Body of pancreas (tissue), 4 donors: ENCODE measurements around the gene SYNGR2. TPM values are rescaled to one million over a fixed set of nuclear protein-coding genes. Genes with fewer than 3 reads are reported as not detected.
A peak's percentile ranks its signal among the peaks of the same experiment; 100 is the strongest.

Experiments used
- ATAC-seq: fragments of 150-250 bp; one replicate; pipeline ENCODE4 v1.9.1; 2016
- DNase-seq, 4 donors: peaks; one replicate each; pipeline ENCODE4 v3.0.0-alpha.2; 2019
- H3K27ac ChIP-seq, 4 donors: fragments of 200-600 bp; sonication (generic); 1 replicate in 3 of 4; 2 replicates in 1 of 4; pipeline versions ENCODE4 v1.5.1 to v1.6.1; 2016 to 2019; ENCODE audit warnings: mild to moderate bottlenecking in 1 of 4, mixed read lengths in 1 of 4, moderate library complexity in 1 of 4
- H3K27me3 ChIP-seq, 2 donors: fragments of 200-600 bp; sonication (generic); one replicate each; pipeline ENCODE4 v1.6.0; 2016; ENCODE audit warnings: mild to moderate bottlenecking in 1 of 2
- H3K36me3 ChIP-seq, 2 donors: fragments of 200-600 bp; sonication (generic); replicated peaks in 1 of 2; 2 replicates each; pipeline ENCODE4 v1.5.1; 2016; ENCODE audit warnings: low read depth in 2 of 2; ENCODE audit not compliant: insufficient read depth in 1 of 2
- H3K4me1 ChIP-seq: fragments of 200-600 bp; sonication (generic); one replicate; pipeline ENCODE4 v1.6.0; 2016
- H3K4me3 ChIP-seq, 2 donors: fragments of 200-600 bp; sonication (generic); 1 replicate in 1 of 2; 2 replicates in 1 of 2; pipeline ENCODE4 v1.5.1; 2016 to 2019
- H3K9me3 ChIP-seq, 3 donors: fragments of 200-600 bp; sonication (generic); 1 replicate in 2 of 3; 2 replicates in 1 of 3; pipeline ENCODE4 v1.5.1; 2016
- CTCF ChIP-seq, 7 experiments: fragments of 450-650 bp in 4 of 7; fragments of 200-600 bp in 3 of 7; sonication (generic) in 3 of 7; IDR thresholded peaks; one replicate each; pipeline ENCODE4 v1.5.1; 2016 to 2019; ENCODE audit warnings: antibody characterized with exemption in 7 of 7
- POLR2A ChIP-seq, 3 donors: fragments of 450-650 bp; IDR thresholded peaks; one replicate each; pipeline ENCODE4 v1.6.1; 2016; ENCODE audit warnings: antibody characterized with exemption in 3 of 3, mild to moderate bottlenecking in 2 of 3
- WGBS, 2 donors: methylation state at CpG; one replicate each; pipeline ENCODE4 v1.1.5; 2017; 5-methylcytosine and 5-hydroxymethylcytosine counted together
- intact Hi-C: fragments of 100-400 bp; cut with DNase I; formaldehyde crosslinking; loops from one replicate; pipeline ENCODE4 v1.15.1; 2023
- total RNA-seq, 2 donors: library from RNA; depleted of rRNA; stranded (reverse); fragments of >200 nt; gene quantifications; one replicate each; pipeline ENCODE4 v1.1.0, GENCODE V29; 2016

SYNGR2 gene
- total RNA-seq, 2 donors from 2014 or later, result 68.6 to 86.4 TPM

- H3K4me3 ChIP-seq, result no peak overlapping the region
- peak overlapping the region; percentile 73 to 89 (median 79) for H3K27ac ChIP-seq
- H3K27me3 ChIP-seq, result no peaks in the 10 kb centered on the region
- ATAC-seq (no peak), DNase-seq (peak; percentile 57 to 80 (median 74))
- no peak for TF ChIP-seq CTCF (IDR thresholded peaks at IDR 0.05)
- H3K9me3 ChIP-seq, result no peaks in the 10 kb centered on the region
- no peaks in the 10 kb centered on the region for H3K36me3 ChIP-seq
- 13 to 18% methylated on average over 5 to 10 of the region's 10 CpGs for WGBS, 2 donors
- H3K4me1 ChIP-seq, result peaks cover 72% of the 10 kb centered on the region
- intact Hi-C loops, result no loop called here
These were observed 16.0 kb downstream of the SYNGR2 start for GRCh38 chr17:78184351-78184750.

GRCh38 chr17:78184868-78185267, 16.5 kb downstream of the SYNGR2 start:
- intact Hi-C loops, result no loop called here
- Histone ChIP-seq H3K36me3 (no peaks in the 10 kb centered on the region), H3K27ac (peak overlapping the region; percentile 73 to 89 (median 79)), H3K4me1 (peaks cover 77% of the 10 kb centered on the region), H3K9me3 (no peaks in the 10 kb centered on the region), H3K27me3 (no peaks in the 10 kb centered on the region), H3K4me3 (no peak overlapping the region)
- TF ChIP-seq POLR2A (IDR thresholded peaks at IDR 0.05) (peak in 2 of 3 donors; percentile 16 to 40), CTCF (IDR thresholded peaks at IDR 0.05) (no peak)
- ATAC-seq, result peak; percentile 3
- 10 to 22% methylated on average over 9 of the region's 9 CpGs for WGBS, 2 donors
- DNase-seq, result peak in 3 of 4 donors; percentile 52 to 62 (median 57)

- Histone ChIP-seq H3K9me3 (no peaks in the 10 kb centered on the region), H3K4me1 (peaks cover 90% of the 10 kb centered on the region), H3K4me3 (no peak overlapping the region), H3K27me3 (no peaks in the 10 kb centered on the region), H3K27ac (peak overlapping the region in 3 of 4 donors; percentile 62 to 89 (median 85)), H3K36me3 (no peaks in the 10 kb centered on the region)
- ATAC-seq (no peak), DNase-seq (peak in 1 of 4 donors; percentile 50)
- intact Hi-C loops, result no loop called here
- TF ChIP-seq CTCF (IDR thresholded peaks at IDR 0.05) (no peak), POLR2A (IDR thresholded peaks at IDR 0.05) (no peak)
- 52 to 60% methylated on average over 7 to 10 of the region's 10 CpGs for whole genome bisulfite sequencing, 2 donors
These were observed 17.8 kb downstream of the SYNGR2 start for GRCh38 chr17:78185981-78186691.

GRCh38 chr17:78186692-78187595, 18.6 kb downstream of the SYNGR2 start, which contains the start of the genes AFMID and TK1:
Gene AFMID (plus strand): TSS chr17:78187362. CDS start chr17:78187371, 9 bp downstream.
Gene TK1 (minus strand): TSS chr17:78187052. CDS start chr17:78186994, 58 bp downstream.
- Histone ChIP-seq H3K27ac (peak within 1 kb of the TSS; percentile 69 to 89 (median 81)), H3K4me1 (peaks cover 85% of the 10 kb centered on the region), H3K36me3 (peaks cover 0 to 2% of the 10 kb centered on the region in 2 donors), H3K9me3 (no peaks in the 10 kb centered on the region), H3K27me3 (no peaks in the 10 kb centered on the region), H3K4me3 (peak within 1 kb of the TSS in 1 of 2 donors; percentile 10)
- DNase-seq (peak; percentile 97 to 98 (median 98)), ATAC-seq (peak; percentile 89)
- intact Hi-C loops, result no loop called here
- WGBS, 2 donors, result 2 to 3% methylated on average over 33 to 53 of the region's 57 CpGs
- TF ChIP-seq POLR2A (IDR thresholded peaks at IDR 0.05) (peak; percentile 80 to 94 (median 94)), CTCF (IDR thresholded peaks at IDR 0.05) (peak; percentile 74 to 99 (median 91))
